Measurements from ENCODE around the gene LRRC74B.

GRCh38 chr22:21073482-21073881, 27.7 kb downstream of the LRRC74B start:
- no peak for TF ChIP-seq CTCF (IDR thresholded peaks at IDR 0.05)
- TF ChIP-seq POLR2AphosphoS5 (IDR thresholded peaks at IDR 0.05): no peak
- TF ChIP-seq EP300 (IDR thresholded peaks at IDR 0.05; ENCODE audit: low read depth): no peak
- TF ChIP-seq POLR2A (IDR thresholded peaks at IDR 0.05): no peak

Data from transverse colon (tissue), 4 donors.